Dendritic cell treated with granulocyte-macrophage colony-stimulating factor and Interleukin-4, amounts not matched to agents 40 ng/mL and 50 ng/mL, for 4 days (primary cell): ENCODE results near the gene LRP8.

Experiments used
- H3K27ac Mint-ChIP-seq: one replicate; pipeline ENCODE4 v1.8.0; 2022; ENCODE audit warnings: mild to moderate bottlenecking, mixed read lengths
- H3K27me3 Mint-ChIP-seq: one replicate; pipeline ENCODE4 v1.8.0; 2022; ENCODE audit warnings: mild to moderate bottlenecking, mixed read lengths
- H3K36me3 Mint-ChIP-seq: one replicate; pipeline ENCODE4 v1.8.0; 2022; ENCODE audit warnings: low read depth, mixed read lengths
- H3K4me1 Mint-ChIP-seq: one replicate; pipeline ENCODE4 v1.8.0; 2022; ENCODE audit warnings: low read depth, mixed read lengths
- H3K4me3 Mint-ChIP-seq: one replicate; pipeline ENCODE4 v1.8.0; 2022; ENCODE audit warnings: mild to moderate bottlenecking, moderate library complexity, mixed read lengths
- H3K9me3 Mint-ChIP-seq: one replicate; pipeline ENCODE4 v1.8.0; 2022; ENCODE audit warnings: mixed read lengths
- intact Hi-C: fragments of 100-400 bp; cut with micrococcal nuclease; formaldehyde crosslinking; loops from one replicate; pipeline ENCODE4 v1.15.0; 2022

Gene LRP8

DNA sequence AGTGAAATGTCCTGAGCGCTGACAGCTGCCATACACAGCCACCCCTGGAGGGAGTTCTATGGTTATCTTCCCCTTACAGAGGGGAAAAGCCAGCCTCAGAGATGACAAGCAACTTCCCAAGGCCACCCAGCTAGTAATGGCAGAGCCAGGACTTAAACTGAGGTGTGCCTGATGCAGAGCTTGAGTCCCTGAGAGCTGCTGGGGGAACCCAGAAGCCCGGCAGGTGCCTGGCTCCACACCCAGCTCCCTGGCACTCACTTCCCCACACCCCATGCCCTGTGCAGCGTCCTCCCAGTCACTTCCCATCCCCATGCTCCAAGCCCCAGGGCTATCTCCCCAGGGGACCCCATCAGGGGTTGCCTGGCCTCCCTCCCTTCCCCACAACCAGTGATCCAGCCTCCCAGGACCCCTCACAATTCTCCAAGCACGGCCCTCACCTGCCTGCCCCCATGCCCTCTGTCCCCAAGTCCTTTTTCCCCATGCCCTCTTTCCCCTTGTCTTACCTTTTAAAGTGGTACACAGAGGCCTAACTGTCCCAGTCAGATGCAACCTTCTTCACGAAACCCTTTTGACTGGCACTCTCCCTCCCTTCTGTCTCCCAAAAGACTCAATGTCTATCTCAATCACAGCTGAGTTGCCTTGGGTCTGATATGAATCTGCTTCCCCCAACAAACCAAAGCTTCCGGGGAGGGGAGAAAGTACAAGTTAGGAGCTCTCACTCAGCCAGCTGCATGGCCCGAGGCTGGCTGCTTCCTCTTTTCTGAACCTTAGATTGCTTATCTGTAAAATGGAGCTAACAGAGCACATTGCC lies 39.8 kb upstream of the LRP8 start:
- peak overlapping the region; percentile 92 for H3K4me3 Mint-ChIP-seq
- peaks cover 61% of the 10 kb centered on the region for H3K4me1 Mint-ChIP-seq
- H3K27ac Mint-ChIP-seq: peak overlapping the region; percentile 93
- no peaks in the 10 kb centered on the region for H3K27me3 Mint-ChIP-seq
- H3K9me3 Mint-ChIP-seq: no peaks in the 10 kb centered on the region
- H3K36me3 Mint-ChIP-seq: peaks cover 13% of the 10 kb centered on the region
- intact Hi-C loops: no loop called here

- peak overlapping the region; percentile 92 for H3K4me3 Mint-ChIP-seq
- no peaks in the 10 kb centered on the region for H3K9me3 Mint-ChIP-seq
- H3K27me3 Mint-ChIP-seq: no peaks in the 10 kb centered on the region
- H3K36me3 Mint-ChIP-seq: peaks cover 13% of the 10 kb centered on the region
- H3K4me1 Mint-ChIP-seq: peaks cover 67% of the 10 kb centered on the region
- intact Hi-C loops: loop anchor here (1.0 kb wide), 1 partner anchor 41 kb away; no protein-coding TSS in a partner anchor
- peak overlapping the region; percentile 93 for H3K27ac Mint-ChIP-seq
Observed at GRCh38 chr1:53366901-53367502, 39.1 kb upstream of the LRP8 start.

- Mint-ChIP-seq H3K27me3 (no peaks in the 10 kb centered on the region), H3K36me3 (peaks cover 13% of the 10 kb centered on the region), H3K4me3 (peak overlapping the region; percentile 50), H3K27ac (peak overlapping the region; percentile 93), H3K9me3 (no peaks in the 10 kb centered on the region), H3K4me1 (peaks cover 78% of the 10 kb centered on the region)
- intact Hi-C loops: loop anchor here (1.0 kb wide), 1 partner anchor 39 kb away; no protein-coding TSS in a partner anchor
Observed at GRCh38 chr1:53365437-53366063, 37.7 kb upstream of the LRP8 start.

- peaks cover 12% of the 10 kb centered on the region for H3K27me3 Mint-ChIP-seq
- H3K9me3 Mint-ChIP-seq: no peaks in the 10 kb centered on the region
- intact Hi-C loops: no loop called here
- H3K36me3 Mint-ChIP-seq: peaks cover 12% of the 10 kb centered on the region
- H3K27ac Mint-ChIP-seq: peak overlapping the region; percentile 56
- no peak overlapping the region for H3K4me3 Mint-ChIP-seq
- peaks cover 81% of the 10 kb centered on the region for H3K4me1 Mint-ChIP-seq
Observed at GRCh38 chr1:53362851-53363642, 35.2 kb upstream of the LRP8 start.

- Mint-ChIP-seq H3K9me3 (peaks cover 3% of the 10 kb centered on the region), H3K36me3 (peaks cover 7% of the 10 kb centered on the region), H3K4me1 (peaks cover 73% of the 10 kb centered on the region)
Observed at GRCh38 chr1:53362270-53362669, 34.4 kb upstream of the LRP8 start.

DNA sequence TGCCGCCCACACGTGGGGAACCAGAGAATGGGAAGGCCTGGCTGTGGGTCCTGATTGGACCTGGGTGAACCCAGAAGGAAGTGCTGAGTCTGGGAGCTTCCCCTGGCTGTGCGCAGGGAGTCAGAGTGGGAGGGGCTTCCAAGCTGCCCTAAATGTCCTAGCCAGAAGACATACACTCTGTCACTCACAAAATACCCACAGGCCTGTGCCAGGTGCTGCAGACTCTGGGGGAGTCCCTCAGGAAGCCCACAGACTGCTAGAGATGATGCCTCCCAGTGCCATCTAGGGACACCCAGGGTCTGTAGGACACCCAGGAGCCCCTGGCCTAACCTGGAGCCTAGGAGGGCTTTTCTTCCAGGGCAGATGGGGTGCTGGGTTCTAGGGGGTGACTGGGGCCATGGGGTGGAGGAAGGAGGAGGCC lies 33.7 kb upstream of the LRP8 start:
- Mint-ChIP-seq H3K36me3 (peaks cover 7% of the 10 kb centered on the region), H3K9me3 (peaks cover 10% of the 10 kb centered on the region), H3K27me3 (peaks cover 16% of the 10 kb centered on the region), H3K27ac (peak overlapping the region; percentile 47), H3K4me1 (peaks cover 66% of the 10 kb centered on the region), H3K4me3 (no peak overlapping the region)
- intact Hi-C loops: no loop called here

More at GRCh38 chr1:53362270-53362669, 34.4 kb upstream of the LRP8 start:
- Mint-ChIP-seq H3K4me3 (no peak overlapping the region), H3K27ac (peak overlapping the region; percentile 47), H3K27me3 (peaks cover 12% of the 10 kb centered on the region)
- intact Hi-C loops: no loop called here

- peaks cover 16% of the 10 kb centered on the region for H3K27me3 Mint-ChIP-seq
- H3K9me3 Mint-ChIP-seq: peaks cover 10% of the 10 kb centered on the region
- peaks cover 7% of the 10 kb centered on the region for H3K36me3 Mint-ChIP-seq
- peaks cover 49% of the 10 kb centered on the region for H3K4me1 Mint-ChIP-seq
- no peak overlapping the region for H3K4me3 Mint-ChIP-seq
- no peak overlapping the region for H3K27ac Mint-ChIP-seq
- intact Hi-C loops: no loop called here
Observed at GRCh38 chr1:53359934-53360276, 32.0 kb upstream of the LRP8 start.

GRCh38 chr1:53359225-53359933 lies 31.5 kb upstream of the LRP8 start:
- H3K27me3 Mint-ChIP-seq: peaks cover 16% of the 10 kb centered on the region
- intact Hi-C loops: no loop called here
- H3K4me1 Mint-ChIP-seq: peaks cover 45% of the 10 kb centered on the region
- H3K36me3 Mint-ChIP-seq: peaks cover 7% of the 10 kb centered on the region
- H3K4me3 Mint-ChIP-seq: no peak overlapping the region
- H3K27ac Mint-ChIP-seq: no peak overlapping the region
- H3K9me3 Mint-ChIP-seq: peaks cover 10% of the 10 kb centered on the region

GRCh38 chr1:53356637-53357036 lies 28.8 kb upstream of the LRP8 start:
- Mint-ChIP-seq H3K27ac (no peak overlapping the region), H3K4me3 (no peak overlapping the region), H3K4me1 (peaks cover 23% of the 10 kb centered on the region), H3K36me3 (no peaks in the 10 kb centered on the region), H3K9me3 (peaks cover 10% of the 10 kb centered on the region), H3K27me3 (peaks cover 17% of the 10 kb centered on the region)
- intact Hi-C loops: no loop called here

GRCh38 chr1:53354119-53354518 lies 26.2 kb upstream of the LRP8 start:
- Mint-ChIP-seq H3K9me3 (peaks cover 10% of the 10 kb centered on the region), H3K36me3 (no peaks in the 10 kb centered on the region), H3K27ac (no peak overlapping the region), H3K4me1 (peaks cover under 1% of the 10 kb centered on the region), H3K27me3 (peaks cover 10% of the 10 kb centered on the region), H3K4me3 (no peak overlapping the region)
- intact Hi-C loops: no loop called here

- intact Hi-C loops: no loop called here
- Mint-ChIP-seq H3K27me3 (peaks cover 6% of the 10 kb centered on the region), H3K4me3 (no peak overlapping the region), H3K27ac (no peak overlapping the region), H3K4me1 (no peaks in the 10 kb centered on the region), H3K9me3 (peaks cover 10% of the 10 kb centered on the region), H3K36me3 (no peaks in the 10 kb centered on the region)
Observed at GRCh38 chr1:53352561-53352960, 24.7 kb upstream of the LRP8 start.

DNA sequence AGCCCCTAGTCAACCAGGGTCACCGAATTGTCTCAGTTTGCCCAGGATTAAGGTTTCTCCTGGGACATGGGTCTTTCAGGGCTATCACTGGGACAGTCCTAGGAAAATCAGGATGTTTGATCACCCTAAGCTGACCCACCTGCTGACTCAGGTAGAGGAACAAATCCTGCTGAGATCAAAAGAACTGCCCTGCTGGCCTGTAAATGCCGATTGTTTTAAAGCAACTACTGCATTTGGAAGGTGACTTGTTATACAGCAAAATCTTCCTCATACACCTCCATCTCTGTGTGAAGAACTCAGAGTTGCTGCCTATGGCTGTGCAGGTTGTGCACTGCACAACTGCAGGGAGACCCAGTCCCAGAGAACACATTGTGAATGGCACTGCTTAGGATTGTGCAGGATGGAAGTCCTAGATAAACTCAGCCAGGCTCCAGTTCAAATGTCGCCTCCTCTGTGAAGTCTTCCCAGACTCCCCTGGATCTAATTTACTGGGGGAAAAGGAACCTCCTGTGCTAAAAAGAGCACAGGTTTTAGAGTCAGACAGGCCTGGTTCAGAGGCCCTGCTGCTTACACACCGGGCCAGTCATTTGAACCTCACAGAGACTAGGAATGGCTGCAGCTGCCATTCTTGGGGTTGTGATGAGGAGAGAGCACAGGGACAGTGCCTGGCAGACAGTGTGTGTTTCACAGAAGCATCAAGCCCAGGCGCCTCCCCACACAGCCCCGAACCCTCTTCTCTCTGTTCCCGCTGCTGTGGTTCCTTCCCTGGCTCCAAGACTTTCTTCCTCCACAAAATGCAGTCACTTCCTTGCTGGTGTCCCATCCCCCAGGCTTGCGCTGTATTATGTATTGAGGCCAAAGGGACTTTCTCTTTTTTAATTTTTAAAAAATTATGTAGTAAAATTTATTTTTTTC lies 23.2 kb upstream of the LRP8 start:
- H3K4me1 Mint-ChIP-seq: no peaks in the 10 kb centered on the region
- peaks cover 3% of the 10 kb centered on the region for H3K27me3 Mint-ChIP-seq
- H3K9me3 Mint-ChIP-seq: no peaks in the 10 kb centered on the region
- H3K4me3 Mint-ChIP-seq: no peak overlapping the region
- no peaks in the 10 kb centered on the region for H3K36me3 Mint-ChIP-seq
- intact Hi-C loops: no loop called here
- H3K27ac Mint-ChIP-seq: no peak overlapping the region
